Stimulated activated CD4-positive, alpha-beta T cell treated with anti-CD3 and anti-CD28 coated beads, Interleukin-2, amount 100 ng/mL, for 48 hours (primary cell): Measurements from ENCODE around the gene ALDOA.

Experiments
- DNase-seq, 2 donors: peaks; one replicate each; pipeline ENCODE4 v3.0.0-alpha.2; 2020

ALDOA gene

DNA sequence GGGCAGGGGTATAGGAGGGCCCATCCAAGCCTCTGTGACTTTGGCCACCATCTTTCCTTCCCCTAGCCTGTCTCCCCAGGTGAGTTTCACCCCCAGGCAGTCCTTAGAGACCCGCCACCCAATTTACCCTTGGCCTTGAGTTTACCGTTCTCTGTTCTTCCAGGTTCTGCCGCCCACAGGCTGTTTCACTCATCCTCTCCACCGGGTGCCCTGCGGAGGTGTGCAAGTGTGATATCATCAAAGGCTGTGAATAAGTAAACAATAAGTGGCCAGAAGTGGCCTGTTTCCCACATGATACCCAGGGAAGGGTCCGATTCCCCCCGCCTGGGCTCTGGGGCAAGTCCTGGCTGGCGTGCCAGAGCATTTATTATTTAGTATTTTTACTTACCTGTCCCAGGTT is 19.4 kb upstream of the ALDOA start:
- no peak for DNase-seq

DNA sequence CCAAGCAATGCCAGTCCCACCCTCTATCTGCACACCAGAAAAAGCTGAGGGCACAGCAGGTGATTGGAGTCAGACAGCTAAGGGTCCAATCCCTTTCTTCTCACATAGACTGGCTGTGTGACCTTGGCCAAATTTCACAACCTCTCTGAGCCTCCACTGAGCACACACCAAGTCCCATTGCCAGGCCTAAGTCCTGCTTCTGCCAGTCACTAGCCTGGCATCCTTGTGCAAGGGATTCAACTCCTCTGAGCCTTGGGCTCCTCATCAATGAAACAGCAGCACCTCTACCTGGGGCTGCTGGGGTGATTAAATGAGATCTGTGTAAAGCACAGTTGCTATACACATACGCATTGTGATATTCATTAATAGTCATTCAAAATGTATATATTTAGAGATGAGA is 19.0 kb upstream of the ALDOA start:
- no peak for DNase-seq

DNA sequence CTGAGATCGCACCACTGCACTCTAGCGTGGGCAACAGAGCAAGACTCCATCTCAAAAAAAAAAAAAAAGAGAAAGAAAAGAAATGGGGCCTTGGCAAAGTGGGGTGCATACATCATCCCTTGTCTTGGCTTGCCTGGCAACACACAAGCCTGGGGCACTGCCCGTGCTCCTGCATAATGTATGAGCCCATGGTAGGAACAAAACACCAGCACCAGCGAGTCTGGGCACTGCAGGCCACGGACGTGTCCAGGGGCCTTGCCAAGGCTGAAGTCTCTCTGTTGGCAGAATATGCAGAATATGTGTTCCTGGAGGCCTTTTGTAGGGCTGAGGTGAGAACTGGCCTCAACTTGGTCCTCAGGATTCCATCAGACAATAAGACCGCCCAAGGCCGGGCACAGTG is 15.7 kb upstream of the ALDOA start:
- no peak for DNase-seq

DNA sequence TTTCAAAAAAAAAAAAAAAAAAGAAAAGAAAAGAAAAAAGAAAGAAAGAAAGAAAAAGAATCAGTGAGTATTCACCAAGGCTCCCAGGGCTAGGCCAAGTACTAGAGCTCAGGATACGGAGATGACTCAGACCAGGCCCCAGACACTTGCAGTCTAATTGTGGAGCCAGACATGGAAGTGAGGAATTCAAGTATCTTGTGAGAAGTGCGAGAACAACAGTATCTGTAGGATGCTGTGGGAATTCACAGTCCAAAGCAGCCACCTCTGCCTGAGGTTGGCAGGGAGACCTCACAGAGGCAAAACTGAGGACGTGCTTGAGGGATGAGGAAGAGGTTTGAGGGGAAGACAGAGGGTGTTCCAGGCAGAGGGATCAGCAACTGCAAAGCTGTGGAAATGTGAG is 14.0 kb upstream of the ALDOA start:
- no peak for DNase-seq

GRCh38 chr16:30052671-30053372 is 12.7 kb upstream of the ALDOA start:
- DNase-seq = peak; percentile 96 to 98

DNA sequence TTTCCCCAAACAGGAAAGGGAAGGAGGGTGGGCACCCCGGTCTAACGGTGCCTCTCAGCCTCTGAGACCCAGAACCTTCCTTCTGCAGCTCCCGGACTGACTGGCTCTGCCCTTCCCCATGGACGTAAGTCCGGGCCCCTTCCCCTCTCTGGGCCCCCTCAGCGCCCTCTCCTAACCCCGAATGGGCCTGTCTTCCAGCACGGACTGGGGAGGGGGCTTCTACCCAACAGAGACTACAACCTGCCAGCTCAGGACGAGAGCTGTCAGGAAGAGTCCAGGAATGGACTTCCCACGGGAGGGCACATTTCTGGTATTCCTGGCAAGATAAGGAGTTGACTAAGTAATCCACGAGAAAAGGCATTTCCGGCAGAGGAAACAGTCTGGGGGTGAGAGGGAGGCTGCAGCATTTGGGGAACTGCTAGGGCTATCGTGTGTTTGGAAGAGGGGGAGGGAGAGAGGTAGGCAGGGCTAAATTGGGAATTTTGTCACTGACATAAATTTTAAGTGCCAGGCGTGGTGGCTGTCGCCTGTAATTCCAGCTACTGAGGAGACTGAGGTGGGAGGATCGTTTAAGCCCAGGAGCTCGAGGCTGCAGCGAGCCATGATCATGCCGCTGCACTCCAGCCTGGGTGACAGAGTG is 12.1 kb upstream of the ALDOA start:
- DNase-seq = no peak

DNA sequence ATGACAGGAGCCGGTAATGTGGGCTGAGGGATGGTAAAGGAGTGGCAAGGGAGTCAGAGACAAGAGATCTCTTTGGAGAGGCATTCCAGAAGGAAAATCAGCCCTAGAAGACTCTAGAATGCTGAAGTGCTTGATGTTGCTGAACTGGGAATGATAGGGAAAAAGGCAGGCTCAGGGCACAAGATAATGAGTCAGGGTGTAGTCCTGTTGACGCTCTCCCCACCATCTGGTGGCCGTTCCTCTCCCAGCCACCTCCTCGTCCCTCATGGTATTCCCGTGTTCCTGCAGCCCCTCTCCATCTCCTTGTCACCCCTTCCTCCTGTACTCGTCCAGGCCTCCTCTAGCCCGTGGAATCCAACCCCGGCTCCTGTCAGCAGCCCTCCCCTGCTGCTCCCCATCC is 11.1 kb upstream of the ALDOA start:
- DNase-seq = no peak

- peak; percentile 54 to 63 for DNase-seq
These were observed 10.5 kb upstream of the ALDOA start for GRCh38 chr16:30054959-30055553.

DNA sequence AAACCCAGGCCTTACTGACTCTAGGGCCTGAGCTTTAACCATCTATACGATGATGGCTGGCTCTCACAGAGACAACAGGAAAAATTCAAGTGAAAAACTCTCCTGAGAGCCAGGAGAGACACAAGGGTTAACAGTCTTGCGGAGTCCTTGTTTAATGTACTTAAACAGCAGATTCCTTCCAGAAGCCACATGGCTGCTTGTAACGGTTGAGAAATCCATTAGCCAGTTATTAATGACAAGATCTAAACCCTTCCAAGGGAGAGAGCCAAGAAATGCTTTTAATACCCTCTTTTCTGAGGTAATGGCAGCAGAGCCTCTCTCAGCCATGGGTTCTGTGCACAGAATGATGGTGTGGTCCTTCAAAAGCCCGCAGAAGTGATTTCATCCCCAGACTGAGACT is 5.2 kb upstream of the ALDOA start:
- no peak for DNase-seq

GRCh38 chr16:30060836-30061554 is 4.6 kb upstream of the ALDOA start:
- DNase-seq = no peak

DNA sequence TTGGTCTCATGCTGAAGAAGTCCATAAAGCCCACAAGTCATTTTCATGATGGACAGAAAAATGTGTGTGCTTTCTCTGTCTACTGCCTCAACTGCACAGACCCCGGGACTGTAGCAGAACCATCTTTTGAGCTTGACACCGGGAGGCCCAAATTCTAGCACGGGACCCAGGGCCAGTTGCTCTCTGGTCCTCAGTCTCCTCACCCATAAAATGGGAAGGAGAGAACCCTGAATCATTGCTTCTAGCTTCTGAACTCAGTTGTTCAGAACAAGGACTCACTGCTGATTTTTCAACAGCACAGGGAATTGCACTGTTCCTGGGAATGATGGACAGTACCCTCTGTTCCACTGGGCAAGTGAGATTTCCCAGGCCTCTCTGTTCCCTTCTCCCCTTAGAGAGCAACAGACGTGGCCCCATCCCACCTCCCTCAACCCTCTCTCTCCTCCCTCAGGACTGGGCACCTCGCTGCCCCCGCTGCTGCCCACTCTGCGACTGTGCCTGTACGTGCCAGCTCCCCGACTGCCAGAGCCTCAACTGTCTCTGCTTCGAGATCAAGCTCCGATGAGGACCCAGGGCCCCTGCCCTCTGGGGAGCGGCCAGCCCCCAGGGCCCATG is 2.2 kb upstream of the ALDOA start:
- DNase-seq = no peak

GRCh38 chr16:30063893-30064728 is 1.4 kb upstream of the ALDOA start:
- peak; percentile 56 to 57 for DNase-seq

- DNase-seq = no peak
These were observed 845 bp upstream of the ALDOA start for GRCh38 chr16:30064729-30065101.

GRCh38 chr16:30065943-30066760 is 592 bp downstream of the ALDOA start:
- DNase-seq = peak in 1 of 2 donors; percentile 32

- no peak for DNase-seq
These were observed 1.4 kb downstream of the ALDOA start for GRCh38 chr16:30066761-30067583.

DNA sequence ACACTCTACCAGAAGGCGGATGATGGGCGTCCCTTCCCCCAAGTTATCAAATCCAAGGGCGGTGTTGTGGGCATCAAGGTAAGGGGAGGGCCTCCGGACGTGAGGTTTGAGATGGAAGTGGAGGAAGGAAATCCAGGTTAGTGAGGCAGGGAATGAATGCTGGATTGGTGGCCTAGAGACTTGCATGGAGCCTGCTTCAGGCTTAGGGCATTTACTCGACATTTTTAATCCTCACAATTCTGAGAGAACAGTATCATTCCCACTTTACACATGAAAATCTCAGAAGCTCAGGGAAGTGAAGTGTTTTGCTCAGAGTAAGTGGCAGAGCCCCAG is 2.0 kb downstream of the ALDOA start:
- no peak for DNase-seq

DNA sequence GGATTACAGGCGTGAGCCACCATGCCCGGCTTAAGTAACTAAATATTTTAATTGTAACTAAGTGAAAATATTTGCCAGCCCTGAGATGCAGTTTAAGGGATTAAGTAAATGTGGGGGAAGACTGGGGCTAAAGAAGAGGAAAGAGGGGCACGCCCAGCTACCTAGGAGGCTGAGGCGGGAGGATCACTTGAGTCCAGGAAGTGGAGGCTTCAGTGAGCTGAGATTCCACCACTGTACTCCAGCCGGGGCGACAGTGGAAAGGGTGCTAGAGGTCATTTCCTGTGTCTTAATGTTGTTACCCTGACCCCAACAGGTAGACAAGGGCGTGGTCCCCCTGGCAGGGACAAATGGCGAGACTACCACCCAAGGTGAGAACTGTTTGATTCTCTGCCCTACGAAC is 2.8 kb downstream of the ALDOA start:
- DNase-seq = no peak

GRCh38 chr16:30068750-30069610 is 3.4 kb downstream of the ALDOA start:
- no peak for DNase-seq

DNA sequence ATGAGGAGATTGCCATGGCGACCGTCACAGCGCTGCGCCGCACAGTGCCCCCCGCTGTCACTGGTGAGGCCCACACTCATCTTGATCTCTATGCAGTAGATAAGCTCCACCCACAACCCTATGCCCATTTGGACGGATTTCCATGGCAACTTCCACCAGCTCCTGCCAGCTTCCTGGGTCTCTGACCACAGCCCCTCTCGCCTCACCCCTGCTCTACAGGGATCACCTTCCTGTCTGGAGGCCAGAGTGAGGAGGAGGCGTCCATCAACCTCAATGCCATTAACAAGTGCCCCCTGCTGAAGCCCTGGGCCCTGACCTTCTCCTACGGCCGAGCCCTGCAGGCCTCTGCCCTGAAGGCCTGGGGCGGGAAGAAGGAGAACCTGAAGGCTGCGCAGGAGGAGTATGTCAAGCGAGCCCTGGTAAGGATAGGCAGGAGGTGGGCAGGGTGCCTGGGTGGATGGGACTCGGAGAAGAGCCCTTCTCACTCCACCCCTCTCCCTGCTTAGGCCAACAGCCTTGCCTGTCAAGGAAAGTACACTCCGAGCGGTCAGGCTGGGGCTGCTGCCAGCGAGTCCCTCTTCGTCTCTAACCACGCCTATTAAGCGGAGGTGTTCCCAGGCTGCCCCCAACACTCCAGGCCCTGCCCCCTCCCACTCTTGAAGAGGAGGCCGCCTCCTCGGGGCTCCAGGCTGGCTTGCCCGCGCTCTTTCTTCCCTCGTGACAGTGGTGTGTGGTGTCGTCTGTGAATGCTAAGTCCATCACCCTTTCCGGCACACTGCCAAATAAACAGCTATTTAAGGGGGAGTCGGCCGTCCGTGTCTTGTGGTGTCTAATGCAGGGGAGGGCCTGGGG is 4.3 kb downstream of the ALDOA start:
- DNase-seq = no peak
